Breast epithelium (tissue), 4 donors: ENCODE data around the gene PTPRK. TPM values are rescaled to one million over a fixed set of nuclear protein-coding genes. Genes with fewer than 3 reads are reported as not detected.

Experiments
- DNase-seq, 2 donors: peaks; one replicate each; pipeline ENCODE4 v3.0.0-alpha.2; 2019; ENCODE audit warnings: low spot score in 2 of 2
- H3K27ac ChIP-seq, 2 donors: fragments of 200-600 bp; sonication (generic) in 1 of 2; one replicate each; pipeline ENCODE4 v1.5.1; 2016 to 2019; ENCODE audit warnings: mild to moderate bottlenecking in 1 of 2
- H3K27me3 ChIP-seq, 2 donors: fragments of 200-600 bp; sonication (generic) in 1 of 2; one replicate each; pipeline versions ENCODE4 v1.5.1 to v1.6.0; 2017 to 2019; ENCODE audit warnings: control low read depth in 1 of 2, mild to moderate bottlenecking in 1 of 2
- H3K36me3 ChIP-seq: fragments of 200-600 bp; one replicate; pipeline ENCODE4 v1.5.1; 2019
- H3K4me1 ChIP-seq, 2 donors: fragments of 200-600 bp; sonication (generic); one replicate each; pipeline ENCODE4 v1.5.1; 2016 to 2019; ENCODE audit warnings: control low read depth in 1 of 2
- H3K4me3 ChIP-seq, 3 donors: fragments of 200-600 bp; sonication (generic); 1 replicate in 2 of 3; 2 replicates in 1 of 3; pipeline ENCODE4 v1.5.1; 2016 to 2019; ENCODE audit warnings: mild to moderate bottlenecking in 3 of 3, moderate library complexity in 2 of 3
- H3K9me3 ChIP-seq, 2 donors: fragments of 200-600 bp; sonication (generic) in 1 of 2; one replicate each; pipeline ENCODE4 v1.5.1; 2016 to 2019; ENCODE audit warnings: control low read depth in 1 of 2
- CTCF ChIP-seq, 3 donors: fragments of 450-650 bp; IDR thresholded peaks; one replicate each; pipeline ENCODE4 v1.5.1; 2016 to 2017; ENCODE audit warnings: antibody characterized with exemption in 3 of 3, mild to moderate bottlenecking in 3 of 3, moderate library complexity in 3 of 3
- POLR2A ChIP-seq: fragments of 450-650 bp; IDR thresholded peaks from one replicate; pipeline ENCODE4 v1.6.1; 2016; ENCODE audit warnings: antibody characterized with exemption, mild to moderate bottlenecking, moderate library complexity
- POLR2AphosphoS5 ChIP-seq, 3 donors: sonication (generic); formaldehyde crosslinking; IDR thresholded peaks; one replicate each; pipeline ENCODE4 v1.6.1; 2017; ENCODE audit warnings: antibody characterized with exemption in 3 of 3
- intact Hi-C: fragments of 100-400 bp; cut with DNase I; formaldehyde crosslinking; loops from one replicate; pipeline ENCODE4 v1.15.1; 2023; ENCODE audit warnings: low total_unique reads
- total RNA-seq, 3 donors: library from RNA; depleted of rRNA; stranded (reverse); fragments of >200 nt; gene quantifications; one replicate each; pipeline ENCODE4 v1.1.0, GENCODE V29; 2016

PTPRK gene
- total RNA-seq, 3 donors from 2014 or later, result 29.1 to 134 (median 77.0) TPM

- no peak for TF ChIP-seq CTCF (IDR thresholded peaks at IDR 0.05)
- TF ChIP-seq POLR2AphosphoS5 (IDR thresholded peaks at IDR 0.05), result no peak
- Histone ChIP-seq H3K27me3 (no peaks in the 10 kb centered on the region), H3K9me3 (no peaks in the 10 kb centered on the region), H3K36me3 (no peaks in the 10 kb centered on the region), H3K4me1 (no peaks in the 10 kb centered on the region), H3K27ac (no peak overlapping the region), H3K4me3 (no peak overlapping the region)
- intact Hi-C loops, result no loop called here
- no peak for DNase-seq
These were observed 474.4 kb downstream of the PTPRK start for GRCh38 chr6:128046033-128046432.

- no peaks in the 10 kb centered on the region for H3K36me3 ChIP-seq
- no peak overlapping the region for H3K4me3 ChIP-seq
- intact Hi-C loops, result no loop called here
- H3K27ac ChIP-seq, result no peak overlapping the region
- no peak for DNase-seq
- no peaks in the 10 kb centered on the region for H3K4me1 ChIP-seq
- H3K27me3 ChIP-seq, result no peaks in the 10 kb centered on the region
- H3K9me3 ChIP-seq, result no peaks in the 10 kb centered on the region
- TF ChIP-seq CTCF (IDR thresholded peaks at IDR 0.05), result no peak
- TF ChIP-seq POLR2A, result no peak
- TF ChIP-seq POLR2AphosphoS5 (IDR thresholded peaks at IDR 0.05), result no peak
These were observed 480.9 kb downstream of the PTPRK start for GRCh38 chr6:128039543-128039942.

GRCh38 chr6:128036808-128037570 is 483.4 kb downstream of the PTPRK start:
- H3K27ac ChIP-seq, result no peak overlapping the region
- H3K4me1 ChIP-seq, result no peaks in the 10 kb centered on the region
- no peaks in the 10 kb centered on the region for H3K36me3 ChIP-seq
- intact Hi-C loops, result no loop called here
- H3K9me3 ChIP-seq, result no peaks in the 10 kb centered on the region
- DNase-seq, result no peak
- H3K4me3 ChIP-seq, result no peak overlapping the region
- TF ChIP-seq POLR2AphosphoS5 (IDR thresholded peaks at IDR 0.05), result no peak
- no peak for TF ChIP-seq POLR2A
- no peak for TF ChIP-seq CTCF (IDR thresholded peaks at IDR 0.05)
- H3K27me3 ChIP-seq, result no peaks in the 10 kb centered on the region

- TF ChIP-seq CTCF (IDR thresholded peaks at IDR 0.05) (no peak), POLR2A (no peak), POLR2AphosphoS5 (IDR thresholded peaks at IDR 0.05) (no peak)
- DNase-seq, result no peak
- Histone ChIP-seq H3K9me3 (no peaks in the 10 kb centered on the region), H3K27ac (no peak overlapping the region), H3K27me3 (no peaks in the 10 kb centered on the region), H3K4me3 (no peak overlapping the region), H3K36me3 (no peaks in the 10 kb centered on the region), H3K4me1 (no peaks in the 10 kb centered on the region)
- intact Hi-C loops, result no loop called here
These were observed 487.2 kb downstream of the PTPRK start for GRCh38 chr6:128033156-128033555.

GRCh38 chr6:128032042-128032441 is 488.4 kb downstream of the PTPRK start:
- no peak overlapping the region for H3K27ac ChIP-seq
- no peaks in the 10 kb centered on the region for H3K27me3 ChIP-seq
- H3K36me3 ChIP-seq, result no peaks in the 10 kb centered on the region
- H3K4me3 ChIP-seq, result no peak overlapping the region
- no peaks in the 10 kb centered on the region for H3K4me1 ChIP-seq
- DNase-seq, result no peak
- H3K9me3 ChIP-seq, result no peaks in the 10 kb centered on the region
- intact Hi-C loops, result no loop called here
- no peak for TF ChIP-seq POLR2A
- TF ChIP-seq CTCF (IDR thresholded peaks at IDR 0.05), result no peak
- TF ChIP-seq POLR2AphosphoS5 (IDR thresholded peaks at IDR 0.05), result no peak
